Prostate gland (tissue), 2 donors: ENCODE data around the gene SNED1. TPM values are rescaled to one million over a fixed set of nuclear protein-coding genes. Genes with fewer than 3 reads are reported as not detected.

Experiments
- DNase-seq: peaks from one replicate; pipeline ENCODE4 v3.0.0-alpha.2; 2019; ENCODE audit warnings: low spot score
- H3K27ac ChIP-seq, 2 donors: fragments of 200-600 bp; sonication (generic); 2 replicates each; pipeline ENCODE4 v1.5.1; 2017 to 2019
- H3K27me3 ChIP-seq: fragments of 200-600 bp; sonication (generic); replicated peaks from 2 replicates; pipeline ENCODE4 v1.5.1; 2019; ENCODE audit not compliant: insufficient read depth
- H3K36me3 ChIP-seq, 2 donors: fragments of 200-600 bp; sonication (generic); 1 replicate in 1 of 2; 2 replicates in 1 of 2; pipeline versions ENCODE4 v1.5.1 to v1.8.1; 2017 to 2019
- H3K4me1 ChIP-seq: fragments of 200-600 bp; sonication (generic); replicated peaks from 2 replicates; pipeline ENCODE4 v1.5.1; 2019
- H3K4me3 ChIP-seq, 2 donors: fragments of 200-600 bp; sonication (generic); 2 replicates each; pipeline ENCODE4 v1.5.1; 2017 to 2019
- H3K9me3 ChIP-seq: fragments of 200-600 bp; sonication (generic); 2 replicates; pipeline ENCODE4 v1.5.1; 2017
- CTCF ChIP-seq, 4 experiments: fragments of 200-600 bp in 2 of 4; fragments of 450-650 bp in 2 of 4; sonication (generic) in 2 of 4; IDR thresholded peaks; 1 replicate in 3 of 4; 2 replicates in 1 of 4; pipeline ENCODE4 v1.5.1; 2016 to 2019; ENCODE audit warnings: antibody characterized with exemption in 4 of 4, mild to moderate bottlenecking in 2 of 4, moderate library complexity in 2 of 4
- POLR2A ChIP-seq: fragments of 450-650 bp; IDR thresholded peaks from one replicate; pipeline ENCODE4 v1.6.1; 2016; ENCODE audit warnings: antibody characterized with exemption, mild to moderate bottlenecking
- POLR2AphosphoS5 ChIP-seq: sonication (generic); formaldehyde crosslinking; IDR thresholded peaks from one replicate; pipeline ENCODE4 v1.6.1; 2017; ENCODE audit warnings: antibody characterized with exemption
- WGBS: methylation state at CpG from one replicate; pipeline ENCODE4 v1.1.5; 2018; 5-methylcytosine and 5-hydroxymethylcytosine counted together
- intact Hi-C: fragments of 100-400 bp; cut with DNase I; formaldehyde crosslinking; loops from one replicate; pipeline ENCODE4 v1.14.2; 2022
- total RNA-seq, 2 donors: library from RNA; depleted of rRNA; stranded (reverse); fragments of >200 nt; gene quantifications; one replicate each; pipeline ENCODE4 v1.1.0, GENCODE V29; 2016

Gene SNED1
- total RNA-seq, 2 donors from 2014 or later: 32.0 to 115 TPM

- no peak for TF ChIP-seq CTCF (IDR thresholded peaks at IDR 0.05)
- no peak for TF ChIP-seq POLR2A
- TF ChIP-seq POLR2AphosphoS5: no peak
- intact Hi-C loops: no loop called here
- Histone ChIP-seq H3K4me3 (no peak overlapping the region), H3K27me3 (no peaks in the 10 kb centered on the region), H3K36me3 (no peaks in the 10 kb centered on the region), H3K4me1 (no peaks in the 10 kb centered on the region), H3K27ac (no peak overlapping the region), H3K9me3 (no peaks in the 10 kb centered on the region)
- WGBS: 84% methylated on average over 14 of the region's 14 CpGs
- DNase-seq: no peak
Observed at GRCh38 chr2:240952496-240953246, 45.7 kb upstream of the SNED1 start.

GRCh38 chr2:240953426-240954410 is 44.7 kb upstream of the SNED1 start:
- Histone ChIP-seq H3K4me1 (no peaks in the 10 kb centered on the region), H3K27me3 (no peaks in the 10 kb centered on the region), H3K27ac (no peak overlapping the region), H3K9me3 (no peaks in the 10 kb centered on the region), H3K4me3 (no peak overlapping the region), H3K36me3 (no peaks in the 10 kb centered on the region)
- intact Hi-C loops: no loop called here
- no peak for DNase-seq
- 78% methylated on average over 14 of the region's 14 CpGs for WGBS
- no peak for TF ChIP-seq CTCF (IDR thresholded peaks at IDR 0.05)

GRCh38 chr2:240954436-240955305 is 43.7 kb upstream of the SNED1 start:
- TF ChIP-seq POLR2A (no peak), POLR2AphosphoS5 (no peak), CTCF (IDR thresholded peaks at IDR 0.05) (no peak)
- no peaks in the 10 kb centered on the region for H3K36me3 ChIP-seq
- no peak for DNase-seq
- no peak overlapping the region for H3K4me3 ChIP-seq
- H3K4me1 ChIP-seq: no peaks in the 10 kb centered on the region
- WGBS: 68% methylated on average over 15 of the region's 15 CpGs
- no peak overlapping the region for H3K27ac ChIP-seq
- H3K27me3 ChIP-seq: no peaks in the 10 kb centered on the region
- intact Hi-C loops: no loop called here
- H3K9me3 ChIP-seq: no peaks in the 10 kb centered on the region

GRCh38 chr2:240955306-240956170 is 42.9 kb upstream of the SNED1 start:
- no peak overlapping the region for H3K4me3 ChIP-seq

More at GRCh38 chr2:240955306-240956170, 42.9 kb upstream of the SNED1 start:
- no peak overlapping the region for H3K27ac ChIP-seq
- intact Hi-C loops: no loop called here
- TF ChIP-seq POLR2AphosphoS5: no peak
- TF ChIP-seq CTCF (IDR thresholded peaks at IDR 0.05): no peak
- no peak for TF ChIP-seq POLR2A
- peaks cover 1% of the 10 kb centered on the region for H3K4me1 ChIP-seq
- DNase-seq: no peak
- WGBS: 89% methylated on average over 17 of the region's 17 CpGs
- H3K27me3 ChIP-seq: no peaks in the 10 kb centered on the region
- H3K9me3 ChIP-seq: no peaks in the 10 kb centered on the region
- no peaks in the 10 kb centered on the region for H3K36me3 ChIP-seq
